DMS53 treated with DMSO at 0.1 percent for 48 hours (cell line): Measurements from ENCODE around the gene MED15.
A peak's percentile ranks its signal among the peaks of the same experiment; 100 is the strongest.
"Not testable (repeated sequence)": the region's sequence is repeated elsewhere in the genome, so short reads cannot be mapped to it uniquely, and the experiment has no call there.

Experiments
- DNase-seq: peaks from one replicate; lab custom pipeline; 2025; ENCODE audit not compliant: unreplicated experiment; lab: John Stamatoyannopoulos, UW

The MED15 gene

GRCh38 chr22:20594486-20594885, 87.1 kb downstream of the MED15 start:
- not testable (repeated sequence) for DNase-seq

- no peak for DNase-seq
Observed at GRCh38 chr22:20595461-20595860, 88.1 kb downstream of the MED15 start.

GRCh38 chr22:20599117-20599516, 91.7 kb downstream of the MED15 start:
- no peak for DNase-seq

GRCh38 chr22:20600137-20600673, 92.8 kb downstream of the MED15 start:
- DNase-seq, result no peak

- no peak for DNase-seq
Observed at GRCh38 chr22:20601308-20601707, 93.9 kb downstream of the MED15 start.

- no peak for DNase-seq
Observed at GRCh38 chr22:20602609-20603164, 95.3 kb downstream of the MED15 start.

- DNase-seq, result no peak
Observed at GRCh38 chr22:20604092-20604747, 96.8 kb downstream of the MED15 start.

- DNase-seq, result no peak
Observed at GRCh38 chr22:20604776-20605221, 97.4 kb downstream of the MED15 start.

- DNase-seq, result no peak
Observed at GRCh38 chr22:20605328-20605727, 97.9 kb downstream of the MED15 start.

- peak; percentile 43 for DNase-seq
Observed at GRCh38 chr22:20606041-20606783, 98.8 kb downstream of the MED15 start.

GRCh38 chr22:20606784-20607128, 99.3 kb downstream of the MED15 start:
- DNase-seq, result no peak

- DNase-seq, result no peak
Observed at GRCh38 chr22:20607157-20607907, 99.9 kb downstream of the MED15 start.

- DNase-seq, result no peak
Observed at GRCh38 chr22:20610243-20610686, 102.9 kb downstream of the MED15 start.

GRCh38 chr22:20610757-20611156, 103.3 kb downstream of the MED15 start:
- DNase-seq, result no peak

- DNase-seq, result no peak
Observed at GRCh38 chr22:20611418-20611817, 104.0 kb downstream of the MED15 start.

- no peak for DNase-seq
Observed at GRCh38 chr22:20613301-20613700, 105.9 kb downstream of the MED15 start.

GRCh38 chr22:20615021-20615420, 107.6 kb downstream of the MED15 start:
- DNase-seq, result no peak

- DNase-seq, result no peak
Observed at GRCh38 chr22:20615533-20616450, 108.4 kb downstream of the MED15 start.

GRCh38 chr22:20616451-20617043, 109.1 kb downstream of the MED15 start:
- DNase-seq, result no peak

- DNase-seq, result no peak
Observed at GRCh38 chr22:20618488-20618887, 111.1 kb downstream of the MED15 start.
